CD14-positive monocyte (primary cell): Measurements from ENCODE around the gene RANBP3L. TPM values are rescaled to one million over a fixed set of nuclear protein-coding genes. Genes with fewer than 3 reads are reported as not detected.
"Not testable (repeated sequence)": the region's sequence is repeated elsewhere in the genome, so short reads cannot be mapped to it uniquely, and the experiment has no call there.

ENCODE experiments used
- DNase-seq, 3 donors: peaks; one replicate each; pipeline ENCODE4 v3.0.0-alpha.2; 2011 to 2022
- H2AFZ ChIP-seq: 2 replicates; pipeline ENCODE4 v1.6.0; 2012; ENCODE audit warnings: mild to moderate bottlenecking, low read depth, low read length, inconsistent platforms; ENCODE audit not compliant: insufficient read depth, poor library complexity, severe bottlenecking
- H3K27ac ChIP-seq, 2 donors: 1 replicate in 1 of 2; 2 replicates in 1 of 2; pipeline ENCODE4 v1.5.1; 2012 to 2013; ENCODE audit warnings: low read length in 2 of 2, control low read depth in 1 of 2, inconsistent platforms in 1 of 2, low read depth in 1 of 2, mild to moderate bottlenecking in 1 of 2
- H3K27me3 ChIP-seq, 2 donors: one replicate each; pipeline versions ENCODE4 v1.6.0 to v1.6.1; 2011 to 2013; ENCODE audit warnings: low read length in 2 of 2; ENCODE audit not compliant: control insufficient read depth in 2 of 2, insufficient read depth in 2 of 2
- H3K36me3 ChIP-seq, 2 donors: replicated peaks in 1 of 2; 1 replicate in 1 of 2; 2 replicates in 1 of 2; pipeline versions ENCODE4 v1.5.1 to v1.6.1; 2012 to 2013; ENCODE audit warnings: low read length in 2 of 2, control low read depth in 1 of 2, inconsistent platforms in 1 of 2, mild to moderate bottlenecking in 1 of 2; ENCODE audit not compliant: insufficient read depth in 2 of 2, control insufficient read depth in 1 of 2
- H3K4me1 ChIP-seq, 2 donors: 1 replicate in 1 of 2; 2 replicates in 1 of 2; pipeline versions ENCODE4 v1.5.1 to v1.6.1; 2012 to 2013; ENCODE audit warnings: low read length in 2 of 2, control low read depth in 1 of 2, inconsistent platforms in 1 of 2, mild to moderate bottlenecking in 1 of 2, moderate library complexity in 1 of 2; ENCODE audit not compliant: insufficient read depth in 2 of 2, control insufficient read depth in 1 of 2
- H3K4me2 ChIP-seq: replicated peaks from 2 replicates; pipeline ENCODE3; 2012; ENCODE audit warnings: low read length, moderate library complexity, mild to moderate bottlenecking; ENCODE audit not compliant: poor library complexity, severe bottlenecking; ENCODE audit errors: extremely low read depth
- H3K4me3 ChIP-seq, 3 experiments: fragments of 200-600 bp in 1 of 3; sonication (generic) in 1 of 3; replicated peaks in 1 of 3; 1 replicate in 2 of 3; 2 replicates in 1 of 3; pipeline ENCODE4 v1.5.1; 2011 to 2013; ENCODE audit warnings: low read length in 3 of 3, mild to moderate bottlenecking in 3 of 3, control low read depth in 2 of 3, low read depth in 2 of 3, inconsistent platforms in 1 of 3, moderate library complexity in 1 of 3
- H3K79me2 ChIP-seq: 2 replicates; pipeline ENCODE4 v1.6.0; 2012; ENCODE audit warnings: mild to moderate bottlenecking, control low read depth, inconsistent platforms, low read length, moderate library complexity; ENCODE audit not compliant: insufficient read depth
- H3K9ac ChIP-seq: 2 replicates; pipeline ENCODE4 v1.6.0; 2017; ENCODE audit warnings: low read length, mild to moderate bottlenecking; ENCODE audit not compliant: insufficient read depth, poor library complexity, severe bottlenecking
- H3K9me3 ChIP-seq, 2 donors: replicated peaks in 1 of 2; 1 replicate in 1 of 2; 2 replicates in 1 of 2; pipeline versions ENCODE4 v1.5.1 to v1.6.1; 2012 to 2013; ENCODE audit warnings: low read length in 2 of 2, control low read depth in 1 of 2; ENCODE audit not compliant: control insufficient read depth in 1 of 2, insufficient read depth in 1 of 2
- H4K20me1 ChIP-seq: 2 replicates; pipeline ENCODE4 v1.6.0; 2012; ENCODE audit warnings: mild to moderate bottlenecking, low read length, control low read depth, moderate library complexity; ENCODE audit not compliant: insufficient read depth
- H3K27ac Mint-ChIP-seq, 7 donors: one replicate each; pipeline ENCODE4 v1.8.0; 2020; ENCODE audit warnings: mild to moderate bottlenecking in 7 of 7, mixed read lengths in 7 of 7, moderate library complexity in 6 of 7, inconsistent platforms in 2 of 7
- H3K27me3 Mint-ChIP-seq, 3 donors: one replicate each; pipeline ENCODE4 v1.8.0; 2021 to 2022; ENCODE audit warnings: low read depth in 3 of 3, mild to moderate bottlenecking in 3 of 3, mixed read lengths in 3 of 3, moderate library complexity in 3 of 3, inconsistent platforms in 1 of 3
- H3K36me3 Mint-ChIP-seq, 2 donors: one replicate each; pipeline ENCODE4 v1.8.0; 2020; ENCODE audit warnings: mixed read lengths in 2 of 2, inconsistent platforms in 1 of 2, mild to moderate bottlenecking in 1 of 2
- H3K4me1 Mint-ChIP-seq: one replicate; pipeline ENCODE4 v1.8.0; 2020; ENCODE audit warnings: mild to moderate bottlenecking, mixed read lengths
- H3K4me3 Mint-ChIP-seq, 2 donors: one replicate each; pipeline ENCODE4 v1.8.0; 2020; ENCODE audit warnings: mild to moderate bottlenecking in 2 of 2, mixed read lengths in 2 of 2, moderate library complexity in 1 of 2
- H3K9me3 Mint-ChIP-seq, 7 donors: one replicate each; pipeline ENCODE4 v1.8.0; 2020 to 2022; ENCODE audit warnings: mixed read lengths in 7 of 7, mild to moderate bottlenecking in 6 of 7, moderate library complexity in 6 of 7, inconsistent platforms in 2 of 7
- CTCF ChIP-seq: fragments of 200-600 bp; IDR thresholded peaks from one replicate; pipeline ENCODE4 v1.8.0; 2022; ENCODE audit warnings: antibody characterized with exemption, mild to moderate bottlenecking
- WGBS: methylation state at CpG from one replicate; pipeline ENCODE4 v1.1.5; 2013; ENCODE audit warnings: missing lambda C conversion rate; ENCODE audit not compliant: insufficient coverage; 5-methylcytosine and 5-hydroxymethylcytosine counted together
- intact Hi-C, 2 donors: fragments of 100-400 bp; cut with micrococcal nuclease; formaldehyde crosslinking; loops; one replicate each; pipeline versions ENCODE4 v1.15.0 to v1.15.1; 2023
- polyA plus RNA-seq, 3 donors: library from polyadenylated mRNA; depleted of rRNA in 1 of 3; unstranded in 2 of 3; stranded (reverse) in 1 of 3; fragments of 300-500 nt in 2 of 3; fragments of >200 nt in 1 of 3; fragmentation: Illumina TruSeq in 2 of 3; gene quantifications; 1 replicate in 2 of 3; 2 replicates in 1 of 3; pipeline ENCODE4 v1.2.3, GENCODE V29; 2012 to 2021

Gene RANBP3L
- polyA plus RNA-seq, 3 donors = not detected

GRCh38 chr5:36337597-36337996 is 35.9 kb upstream of the RANBP3L start:
- H3K27ac ChIP-seq = no peak overlapping the region
- H3K27me3 Mint-ChIP-seq = peaks cover 0 to 3% (median 0%) of the 10 kb centered on the region in 3 donors
- no peak for TF ChIP-seq CTCF
- no peak for DNase-seq
- peaks cover 0 to 2% of the 10 kb centered on the region in 2 donors for H3K36me3 Mint-ChIP-seq
- H3K4me3 Mint-ChIP-seq = no peak overlapping the region
- H3K4me3 ChIP-seq = no peak overlapping the region
- no peak overlapping the region for H3K27ac Mint-ChIP-seq
- no peaks in the 10 kb centered on the region for H3K36me3 ChIP-seq
- intact Hi-C loops = no loop called here
- H2AFZ ChIP-seq = no peak overlapping the region
- peaks cover 2 to 15% (median 7%) of the 10 kb centered on the region in 7 donors for H3K9me3 Mint-ChIP-seq
- no peak overlapping the region for H3K4me2 ChIP-seq
- no peaks in the 10 kb centered on the region for H4K20me1 ChIP-seq
- no peaks in the 10 kb centered on the region for H3K27me3 ChIP-seq
- peaks cover 0 to 2% of the 10 kb centered on the region in 2 donors for H3K9me3 ChIP-seq
- no peak overlapping the region for H3K9ac ChIP-seq
- 100% methylated on average over 1 of the region's 1 CpG for WGBS
- no peaks in the 10 kb centered on the region for H3K4me1 Mint-ChIP-seq
- H3K4me1 ChIP-seq = no peaks in the 10 kb centered on the region
- H3K79me2 ChIP-seq = no peaks in the 10 kb centered on the region

- no peaks in the 10 kb centered on the region for H3K27me3 ChIP-seq
- H3K4me1 Mint-ChIP-seq = no peaks in the 10 kb centered on the region
- no peaks in the 10 kb centered on the region for H3K36me3 ChIP-seq
Measured at GRCh38 chr5:36334315-36334714, 32.6 kb upstream of the RANBP3L start.

DNA sequence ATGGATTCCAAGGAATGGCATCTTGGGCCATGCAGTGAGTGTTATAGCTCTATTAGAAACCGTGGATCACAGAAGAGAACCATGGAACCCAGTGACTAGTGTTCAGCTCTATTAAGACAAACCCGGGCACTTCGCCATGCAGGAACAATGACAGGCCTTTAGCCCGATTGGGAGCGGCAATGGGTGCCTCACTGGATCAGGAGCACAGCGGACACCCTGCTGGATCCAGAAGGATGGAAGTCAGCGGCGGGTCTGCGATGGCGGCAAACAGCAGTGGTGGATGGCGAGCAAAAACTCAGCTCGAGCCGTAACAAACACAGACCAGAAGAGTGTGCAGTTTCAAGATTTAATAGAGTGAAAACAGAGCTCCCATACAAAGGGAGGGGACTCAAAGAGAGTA is 31.0 kb upstream of the RANBP3L start:
- H3K36me3 Mint-ChIP-seq, H4K20me1 ChIP-seq, H3K27me3 ChIP-seq, H3K4me1 Mint-ChIP-seq, H3K27me3 Mint-ChIP-seq, H3K27ac ChIP-seq, H3K4me3 Mint-ChIP-seq, DNase-seq, H3K4me1 ChIP-seq, intact Hi-C loops, H3K9me3 ChIP-seq, H3K4me2 ChIP-seq, H3K9ac ChIP-seq, H3K36me3 ChIP-seq, H3K79me2 ChIP-seq, H3K4me3 ChIP-seq, H2AFZ ChIP-seq: not testable (repeated sequence)
- peaks cover 0 to 10% (median 7%) of the 10 kb centered on the region in 7 donors for H3K9me3 Mint-ChIP-seq
- H3K27ac Mint-ChIP-seq = peak overlapping the region in 1 of 7 donors; percentile 40
- 86% methylated on average over 11 of the region's 13 CpGs for WGBS

More at GRCh38 chr5:36334315-36334714, 32.6 kb upstream of the RANBP3L start:
- Mint-ChIP-seq H3K27me3 (peaks cover 0 to 3% (median 0%) of the 10 kb centered on the region in 3 donors), H3K9me3 (peaks cover 0 to 10% (median 7%) of the 10 kb centered on the region in 7 donors), H3K4me3 (no peak overlapping the region), H3K27ac (no peak overlapping the region), H3K36me3 (peaks cover 0 to 2% of the 10 kb centered on the region in 2 donors)
- H3K4me2 ChIP-seq = no peak overlapping the region
- no peak overlapping the region for H2AFZ ChIP-seq
- H3K9me3 ChIP-seq = peaks cover 0 to 6% of the 10 kb centered on the region in 2 donors
- no peak overlapping the region for H3K4me3 ChIP-seq
- no peaks in the 10 kb centered on the region for H3K79me2 ChIP-seq
- no peak for DNase-seq
- 100% methylated on average over 4 of the region's 5 CpGs for WGBS
- TF ChIP-seq CTCF = no peak
- intact Hi-C loops = no loop called here
- H3K27ac ChIP-seq = no peak overlapping the region
- H4K20me1 ChIP-seq = no peaks in the 10 kb centered on the region
- H3K4me1 ChIP-seq = no peaks in the 10 kb centered on the region
- H3K9ac ChIP-seq = no peak overlapping the region
